ENCODE data around the gene RAMACL. TPM values are rescaled to one million over a fixed set of nuclear protein-coding genes. Genes with fewer than 3 reads are reported as not detected.
"Not testable (repeated sequence)": the region's sequence is repeated elsewhere in the genome, so short reads cannot be mapped to it uniquely, and the experiment has no call there.

The RAMACL gene
- total and polyA plus RNA-seq, 2 of the 13 experiments (the other 11 are each of a cell fraction or from before 2014, with no cell fraction given): 0.09 to 0.29 TPM

DNA sequence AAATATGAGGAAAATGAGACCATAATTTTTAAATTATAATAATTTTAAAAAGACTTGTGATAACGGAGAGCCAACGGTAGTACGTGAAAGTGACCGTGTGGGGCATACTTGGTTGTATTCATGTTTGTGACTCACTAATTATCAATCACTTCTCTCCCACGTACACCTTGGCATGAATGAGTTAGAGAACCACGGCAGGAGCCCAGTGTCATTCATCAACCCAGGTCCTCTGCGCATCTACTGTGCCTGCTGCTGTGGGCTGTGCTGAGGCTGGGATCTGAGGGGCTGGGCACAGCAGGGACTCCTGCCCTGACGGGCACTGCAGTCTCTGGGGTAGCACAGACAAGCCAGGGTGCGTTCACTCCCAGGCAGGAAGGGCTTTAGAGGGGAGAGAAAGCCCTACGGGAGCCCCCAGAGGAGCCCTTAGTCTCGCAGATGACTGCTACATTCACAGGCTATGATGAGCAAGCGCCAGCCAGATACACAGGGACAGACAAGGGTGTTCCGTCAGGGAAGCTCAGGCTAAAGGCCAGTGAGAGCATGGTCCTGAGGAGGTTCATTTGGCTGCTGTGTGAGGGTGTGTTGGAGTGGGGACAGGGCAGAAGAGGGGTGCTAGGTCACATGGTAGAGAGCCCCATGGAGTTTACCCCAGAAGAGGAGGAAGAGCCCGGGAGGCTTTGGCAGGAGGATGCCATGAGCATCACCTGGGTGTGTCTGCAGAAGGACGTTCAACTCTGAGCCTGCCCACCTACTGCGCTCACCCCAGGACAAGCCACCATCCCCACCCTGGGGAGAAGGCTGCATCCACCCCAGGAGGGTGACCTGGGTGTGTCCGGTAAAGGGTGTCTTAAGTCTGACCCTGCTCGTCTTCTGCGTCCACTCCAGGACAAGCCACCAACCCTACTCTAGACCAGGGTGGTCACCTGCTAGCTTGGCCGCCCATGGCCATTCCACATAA lies 48.8 kb upstream of the RAMACL start:
- no peak for FAIRE-seq

DNA sequence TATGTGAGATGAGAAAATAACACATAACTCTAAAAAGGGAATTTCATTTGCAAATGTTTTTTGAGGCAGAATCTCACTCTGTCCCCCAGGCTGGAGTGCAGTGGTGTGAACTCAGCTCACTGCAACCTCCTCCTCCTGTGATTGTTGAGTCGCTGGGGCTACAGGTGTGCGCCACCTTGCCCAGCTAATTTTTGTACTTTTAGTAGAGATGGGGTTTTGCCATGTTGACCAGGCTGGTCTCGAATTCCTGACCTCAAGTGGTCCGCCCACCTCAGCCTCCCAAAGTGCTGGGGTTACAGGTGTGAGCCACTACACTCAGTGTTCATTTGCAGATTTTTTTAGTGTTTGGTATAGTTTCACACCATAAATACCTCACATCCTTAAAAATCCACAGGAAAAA lies 48.1 kb upstream of the RAMACL start:
- H3K27ac ChIP-seq (ENCODE audit: extremely low read length, insufficient read depth, low read length); H3K4me1 ChIP-seq (ENCODE audit: insufficient read depth, low read length); H3K4me3 ChIP-seq (replicated peaks in 1 of 3; ENCODE audit: insufficient read depth in 1 of 3, low read depth in 2 of 3, low read length in 3 of 3); intact Hi-C loops (cut with micrococcal nuclease; ENCODE audit: unreplicated experiment); POLR2A ChIA-PET; BruUV-seq (replicated peaks); ATAC-seq; DNase-seq (ENCODE audit: low spot score); H3K9ac ChIP-seq (ENCODE audit: insufficient read depth, low read depth, low read length); in situ Hi-C loops (cut with HindIII; ENCODE audit: extremely low pct_ligation_motif_present, low pct_unique_long_range_greater_than_20kb); H3K79me2 ChIP-seq (ENCODE audit: insufficient read depth, low read length); H2AFZ ChIP-seq (ENCODE audit: low read length); CTCF ChIA-PET (ENCODE audit: low intra/inter-chr PET ratio, low total read pairs); H3K36me3 ChIP-seq (replicated peaks in 1 of 2; ENCODE audit: control insufficient read depth in 1 of 2, insufficient read depth in 2 of 2, low read length in 2 of 2); FAIRE-seq; H3K9me3 ChIP-seq (ENCODE audit: low read length); H4K20me1 ChIP-seq (ENCODE audit: insufficient read depth, low read length); H3K4me2 ChIP-seq (ENCODE audit: low read depth, low read length): not testable (repeated sequence)
- H3K27me3 ChIP-seq (ENCODE audit: control insufficient read depth in 1 of 2, insufficient read depth in 2 of 2, low read length in 2 of 2): peaks cover 11 to 92% of the 10 kb centered on the region in 2 experiments
- WGBS (ENCODE audit: low lambda C conversion rate): 43% methylated on average over 4 of the region's 4 CpGs

More for the DNA sequence above, 48.8 kb upstream of the RAMACL start:
- ATAC-seq (no peak), DNase-seq (ENCODE audit: low spot score) (no peak)
- H3K4me2 ChIP-seq (ENCODE audit: low read depth, low read length): no peak overlapping the region
- no peak overlapping the region for H2AFZ ChIP-seq (ENCODE audit: low read length)
- no peak overlapping the region for H3K27ac ChIP-seq (ENCODE audit: extremely low read length, insufficient read depth, low read length)
- in situ Hi-C loops (cut with HindIII; ENCODE audit: extremely low pct_ligation_motif_present, low pct_unique_long_range_greater_than_20kb) (no loop called here), intact Hi-C loops (cut with micrococcal nuclease; ENCODE audit: unreplicated experiment) (no loop called here)
- ChIA-PET POLR2A (no interaction called here), CTCF (ENCODE audit: low intra/inter-chr PET ratio, low total read pairs) (no interaction called here)
- H3K9ac ChIP-seq (ENCODE audit: insufficient read depth, low read depth, low read length): no peak overlapping the region
- H3K79me2 ChIP-seq (ENCODE audit: insufficient read depth, low read length): no peaks in the 10 kb centered on the region
- H3K4me1 ChIP-seq (ENCODE audit: insufficient read depth, low read length): no peaks in the 10 kb centered on the region
- no TSS peak for BruUV-seq (replicated peaks)
- H4K20me1 ChIP-seq (ENCODE audit: insufficient read depth, low read length): no peaks in the 10 kb centered on the region; the same call in 1 of the 2 replicates
- H3K36me3 ChIP-seq (replicated peaks in 1 of 2; ENCODE audit: control insufficient read depth in 1 of 2, insufficient read depth in 2 of 2, low read length in 2 of 2): no peaks in the 10 kb centered on the region
- H3K4me3 ChIP-seq (replicated peaks in 1 of 3; ENCODE audit: insufficient read depth in 1 of 3, low read depth in 2 of 3, low read length in 3 of 3): no peak overlapping the region
- WGBS (ENCODE audit: low lambda C conversion rate): 48% methylated on average over 20 of the region's 20 CpGs
- H3K9me3 ChIP-seq (ENCODE audit: low read length): no peaks in the 10 kb centered on the region
- TF ChIP-seq PAWR (CRISPR knock-in tag; IDR thresholded peaks at IDR 0.05; ENCODE audit: borderline replicate concordance) (no peak), RBFOX2 (IDR thresholded peaks at IDR 0.05; ENCODE audit: low read depth, low read length) (no peak), EHMT2 (IDR thresholded peaks at IDR 0.05; ENCODE audit: borderline replicate concordance, low read depth, low read length) (no peak), TEAD3 (CRISPR knock-in tag; optimal IDR thresholded peaks at IDR 0.05; ENCODE audit: borderline replicate concordance) (no peak), ZNF644 (CRISPR knock-in tag; IDR thresholded peaks at IDR 0.05; ENCODE audit: low read depth) (no peak), ZNF773 (CRISPR knock-in tag; IDR thresholded peaks at IDR 0.05; ENCODE audit: borderline replicate concordance) (no peak)
- TF ChIP-seq, protein P1, sequence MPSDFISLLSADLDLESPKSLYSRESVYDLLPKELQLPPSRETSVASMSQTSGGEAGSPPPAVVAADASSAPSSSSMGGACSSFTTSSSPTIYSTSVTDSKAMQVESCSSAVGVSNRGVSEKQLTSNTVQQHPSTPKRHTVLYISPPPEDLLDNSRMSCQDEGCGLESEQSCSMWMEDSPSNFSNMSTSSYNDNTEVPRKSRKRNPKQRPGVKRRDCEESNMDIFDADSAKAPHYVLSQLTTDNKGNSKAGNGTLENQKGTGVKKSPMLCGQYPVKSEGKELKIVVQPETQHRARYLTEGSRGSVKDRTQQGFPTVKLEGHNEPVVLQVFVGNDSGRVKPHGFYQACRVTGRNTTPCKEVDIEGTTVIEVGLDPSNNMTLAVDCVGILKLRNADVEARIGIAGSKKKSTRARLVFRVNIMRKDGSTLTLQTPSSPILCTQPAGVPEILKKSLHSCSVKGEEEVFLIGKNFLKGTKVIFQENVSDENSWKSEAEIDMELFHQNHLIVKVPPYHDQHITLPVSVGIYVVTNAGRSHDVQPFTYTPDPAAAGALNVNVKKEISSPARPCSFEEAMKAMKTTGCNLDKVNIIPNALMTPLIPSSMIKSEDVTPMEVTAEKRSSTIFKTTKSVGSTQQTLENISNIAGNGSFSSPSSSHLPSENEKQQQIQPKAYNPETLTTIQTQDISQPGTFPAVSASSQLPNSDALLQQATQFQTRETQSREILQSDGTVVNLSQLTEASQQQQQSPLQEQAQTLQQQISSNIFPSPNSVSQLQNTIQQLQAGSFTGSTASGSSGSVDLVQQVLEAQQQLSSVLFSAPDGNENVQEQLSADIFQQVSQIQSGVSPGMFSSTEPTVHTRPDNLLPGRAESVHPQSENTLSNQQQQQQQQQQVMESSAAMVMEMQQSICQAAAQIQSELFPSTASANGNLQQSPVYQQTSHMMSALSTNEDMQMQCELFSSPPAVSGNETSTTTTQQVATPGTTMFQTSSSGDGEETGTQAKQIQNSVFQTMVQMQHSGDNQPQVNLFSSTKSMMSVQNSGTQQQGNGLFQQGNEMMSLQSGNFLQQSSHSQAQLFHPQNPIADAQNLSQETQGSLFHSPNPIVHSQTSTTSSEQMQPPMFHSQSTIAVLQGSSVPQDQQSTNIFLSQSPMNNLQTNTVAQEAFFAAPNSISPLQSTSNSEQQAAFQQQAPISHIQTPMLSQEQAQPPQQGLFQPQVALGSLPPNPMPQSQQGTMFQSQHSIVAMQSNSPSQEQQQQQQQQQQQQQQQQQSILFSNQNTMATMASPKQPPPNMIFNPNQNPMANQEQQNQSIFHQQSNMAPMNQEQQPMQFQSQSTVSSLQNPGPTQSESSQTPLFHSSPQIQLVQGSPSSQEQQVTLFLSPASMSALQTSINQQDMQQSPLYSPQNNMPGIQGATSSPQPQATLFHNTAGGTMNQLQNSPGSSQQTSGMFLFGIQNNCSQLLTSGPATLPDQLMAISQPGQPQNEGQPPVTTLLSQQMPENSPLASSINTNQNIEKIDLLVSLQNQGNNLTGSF (CRISPR knock-in tag; IDR thresholded peaks at IDR 0.05): no peak
- TF ChIP-seq, protein P2, sequence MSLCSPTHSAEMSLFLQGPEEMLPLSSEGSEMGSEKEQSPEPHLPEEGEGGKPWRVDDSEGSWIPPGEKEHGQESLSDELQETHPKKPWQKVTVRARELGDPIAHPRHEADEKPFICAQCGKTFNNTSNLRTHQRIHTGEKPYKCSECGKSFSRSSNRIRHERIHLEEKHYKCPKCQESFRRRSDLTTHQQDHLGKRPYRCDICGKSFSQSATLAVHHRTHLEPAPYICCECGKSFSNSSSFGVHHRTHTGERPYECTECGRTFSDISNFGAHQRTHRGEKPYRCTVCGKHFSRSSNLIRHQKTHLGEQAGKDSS (CRISPR knock-in tag; IDR thresholded peaks at IDR 0.05; ENCODE audit: borderline replicate concordance, low read depth): no peak
- H3K27me3 ChIP-seq (ENCODE audit: control insufficient read depth in 1 of 2, insufficient read depth in 2 of 2, low read length in 2 of 2): peaks cover 8 to 91% of the 10 kb centered on the region in 2 experiments; a peak in 4 of 5 replicates

Data from HepG2 (cell line).